ENCODE data around the gene STYXL1.

The STYXL1 gene

GRCh38 chr7:75981453-75982305, 66.1 kb downstream of the STYXL1 start:
- Histone ChIP-seq H2AFZ (ENCODE audit: low read depth, low read length) (no peak overlapping the region), H3K9me3 (ENCODE audit: insufficient read depth, low read length, severe bottlenecking) (no peaks in the 10 kb centered on the region), H4K20me1 (ENCODE audit: insufficient read depth, low read length) (no peaks in the 10 kb centered on the region; the same call in 1 of the 2 replicates), H3K27ac (ENCODE audit: low read length) (no peak overlapping the region), H3K4me2 (ENCODE audit: insufficient read depth, low read length) (no peak overlapping the region), H3K9ac (ENCODE audit: low read depth, low read length) (no peak overlapping the region), H3K4me1 (ENCODE audit: insufficient read depth, low read length) (no peaks in the 10 kb centered on the region), H3K4me3 (ENCODE audit: low read depth in 1 of 2, low read length in 2 of 2) (no peak overlapping the region), H3K27me3 (ENCODE audit: insufficient read depth, low read length, poor library complexity) (no peaks in the 10 kb centered on the region), H3K79me2 (ENCODE audit: insufficient read depth, low read length) (no peaks in the 10 kb centered on the region), H3K36me3 (ENCODE audit: insufficient read depth, low read length) (peaks cover 32% of the 10 kb centered on the region)
- ATAC-seq (ENCODE audit: insufficient read depth, low read depth) (no peak), DNase-seq (no peak)
- TF ChIP-seq CTCF (IDR thresholded peaks at IDR 0.05; ENCODE audit: borderline replicate concordance, extremely low read depth, low read length, poor library complexity, severe bottlenecking) (no peak), EZH2 (IDR thresholded peaks at IDR 0.05; ENCODE audit: borderline replicate concordance, low read depth, low read length, severe bottlenecking) (no peak)

GRCh38 chr7:75981203-75981452, 66.7 kb downstream of the STYXL1 start:
- H3K4me3 ChIP-seq (ENCODE audit: low read depth in 1 of 2, low read length in 2 of 2), result no peak overlapping the region
- ATAC-seq (ENCODE audit: insufficient read depth, low read depth) (no peak), DNase-seq (no peak)
- H4K20me1 ChIP-seq (ENCODE audit: insufficient read depth, low read length), result no peaks in the 10 kb centered on the region; the same call in 1 of the 2 replicates
- no peak for TF ChIP-seq EZH2 (IDR thresholded peaks at IDR 0.05; ENCODE audit: borderline replicate concordance, low read depth, low read length, severe bottlenecking)
- no peak for TF ChIP-seq CTCF (IDR thresholded peaks at IDR 0.05; ENCODE audit: borderline replicate concordance, extremely low read depth, low read length, poor library complexity, severe bottlenecking)
- H3K27me3 ChIP-seq (ENCODE audit: insufficient read depth, low read length, poor library complexity), result no peaks in the 10 kb centered on the region
- no peak overlapping the region for H2AFZ ChIP-seq (ENCODE audit: low read depth, low read length)
- H3K36me3 ChIP-seq (ENCODE audit: insufficient read depth, low read length), result peaks cover 27% of the 10 kb centered on the region
- no peak overlapping the region for H3K27ac ChIP-seq (ENCODE audit: low read length)
- no peak overlapping the region for H3K9ac ChIP-seq (ENCODE audit: low read depth, low read length)
- H3K4me2 ChIP-seq (ENCODE audit: insufficient read depth, low read length), result no peak overlapping the region
- H3K79me2 ChIP-seq (ENCODE audit: insufficient read depth, low read length), result no peaks in the 10 kb centered on the region
- H3K4me1 ChIP-seq (ENCODE audit: insufficient read depth, low read length), result no peaks in the 10 kb centered on the region
- no peaks in the 10 kb centered on the region for H3K9me3 ChIP-seq (ENCODE audit: insufficient read depth, low read length, severe bottlenecking)

- H4K20me1 ChIP-seq (ENCODE audit: insufficient read depth, low read length), result no peaks in the 10 kb centered on the region; the same call in 1 of the 2 replicates
- no peak overlapping the region for H3K4me3 ChIP-seq (ENCODE audit: low read depth in 1 of 2, low read length in 2 of 2)
- H2AFZ ChIP-seq (ENCODE audit: low read depth, low read length), result no peak overlapping the region
- no peaks in the 10 kb centered on the region for H3K4me1 ChIP-seq (ENCODE audit: insufficient read depth, low read length)
- no peak overlapping the region for H3K4me2 ChIP-seq (ENCODE audit: insufficient read depth, low read length)
- H3K27ac ChIP-seq (ENCODE audit: low read length), result no peak overlapping the region
- ATAC-seq (ENCODE audit: insufficient read depth, low read depth) (no peak), DNase-seq (no peak)
- H3K9me3 ChIP-seq (ENCODE audit: insufficient read depth, low read length, severe bottlenecking), result no peaks in the 10 kb centered on the region
- no peaks in the 10 kb centered on the region for H3K79me2 ChIP-seq (ENCODE audit: insufficient read depth, low read length)
- TF ChIP-seq CTCF (IDR thresholded peaks at IDR 0.05; ENCODE audit: borderline replicate concordance, extremely low read depth, low read length, poor library complexity, severe bottlenecking) (no peak), EZH2 (IDR thresholded peaks at IDR 0.05; ENCODE audit: borderline replicate concordance, low read depth, low read length, severe bottlenecking) (no peak)
- H3K9ac ChIP-seq (ENCODE audit: low read depth, low read length), result no peak overlapping the region
- peaks cover 21% of the 10 kb centered on the region for H3K36me3 ChIP-seq (ENCODE audit: insufficient read depth, low read length)
- H3K27me3 ChIP-seq (ENCODE audit: insufficient read depth, low read length, poor library complexity), result no peaks in the 10 kb centered on the region
Measured at GRCh38 chr7:75980430-75981202, 67.2 kb downstream of the STYXL1 start.
